ENCODE results near the gene NFATC2.

Gene NFATC2

DNA sequence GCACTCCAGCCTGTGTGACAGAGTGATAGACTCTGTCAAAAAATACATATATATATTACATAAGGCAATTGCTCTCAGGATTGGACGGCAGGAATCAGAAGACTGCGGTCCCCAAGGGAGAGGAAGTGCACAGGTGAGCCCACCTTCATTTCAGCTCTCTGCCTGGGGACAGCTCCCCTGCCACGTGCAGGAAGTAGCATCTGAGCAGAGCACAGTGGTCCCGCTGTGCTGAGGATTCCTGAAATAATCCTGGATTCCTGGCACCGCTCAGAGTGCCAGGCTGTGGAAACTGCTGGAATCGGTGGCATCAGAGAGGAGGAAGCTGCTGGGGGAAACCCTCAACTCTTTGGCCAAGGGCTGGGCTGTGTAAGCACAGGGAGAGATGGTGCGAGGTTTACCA, 27.7 kb downstream of the NFATC2 start:
- no peak for DNase-seq (ENCODE audit: low read depth in 3 of 3)

DNA sequence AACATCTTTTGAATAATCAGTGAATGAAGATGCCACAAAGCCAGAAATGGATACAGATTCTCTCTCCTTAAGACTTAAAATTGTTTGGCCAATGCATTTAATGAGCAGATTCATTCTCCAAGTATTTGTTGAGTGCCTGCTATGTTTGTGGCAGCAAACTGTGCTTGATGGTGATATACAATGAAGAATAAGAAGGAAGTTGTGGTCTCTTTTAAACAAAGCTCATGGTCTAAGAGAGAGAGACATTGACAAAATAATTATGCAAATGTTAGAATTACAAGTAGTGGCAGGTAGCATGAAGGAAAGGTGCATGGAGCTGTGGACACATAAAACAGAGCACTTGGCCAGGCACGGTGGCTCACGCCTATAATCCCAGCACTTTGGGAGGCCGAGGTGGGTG, 28.3 kb downstream of the NFATC2 start:
- no peak for DNase-seq (ENCODE audit: low read depth in 3 of 3)

DNA sequence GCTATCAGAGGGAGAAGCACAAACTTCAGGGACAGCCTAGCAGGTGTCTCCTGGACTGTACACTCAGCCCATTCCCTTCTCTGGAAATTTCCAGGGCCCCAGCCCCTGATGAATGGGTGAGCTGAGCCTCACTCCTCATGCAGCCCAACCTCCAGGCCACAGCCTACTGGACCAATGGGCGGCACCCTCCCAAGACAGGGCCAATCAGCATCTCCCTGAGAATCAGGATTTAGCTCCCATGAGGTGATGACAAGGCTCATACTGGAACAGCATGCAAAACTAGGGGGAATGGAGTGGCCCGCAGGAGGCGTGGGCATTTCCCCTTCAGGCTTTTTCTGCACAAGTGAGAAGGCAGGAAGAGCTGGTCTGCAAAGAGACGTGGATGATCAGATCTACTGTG, 29.0 kb downstream of the NFATC2 start:
- no peak for DNase-seq (ENCODE audit: low read depth in 3 of 3)

DNA sequence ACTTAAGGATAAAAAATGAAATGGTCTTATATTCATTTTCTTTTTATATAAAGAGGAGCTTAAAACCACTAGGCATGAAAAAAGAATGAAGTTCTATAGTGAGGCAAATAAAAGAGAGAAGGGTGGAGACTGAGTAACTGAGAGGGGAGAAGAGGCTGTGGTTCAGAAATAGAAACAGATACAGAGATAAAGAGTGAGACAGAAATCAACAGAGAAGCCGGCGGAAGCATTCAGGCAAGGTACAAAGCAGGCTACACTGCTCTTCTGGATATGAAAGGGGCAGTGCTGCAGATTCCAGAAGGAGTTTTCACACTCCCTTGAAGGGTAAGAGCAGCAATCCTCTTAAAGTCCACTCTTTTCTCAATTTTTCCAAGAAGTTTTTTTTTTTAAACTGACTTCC, 29.9 kb downstream of the NFATC2 start:
- no peak for DNase-seq (ENCODE audit: low read depth in 3 of 3)

DNA sequence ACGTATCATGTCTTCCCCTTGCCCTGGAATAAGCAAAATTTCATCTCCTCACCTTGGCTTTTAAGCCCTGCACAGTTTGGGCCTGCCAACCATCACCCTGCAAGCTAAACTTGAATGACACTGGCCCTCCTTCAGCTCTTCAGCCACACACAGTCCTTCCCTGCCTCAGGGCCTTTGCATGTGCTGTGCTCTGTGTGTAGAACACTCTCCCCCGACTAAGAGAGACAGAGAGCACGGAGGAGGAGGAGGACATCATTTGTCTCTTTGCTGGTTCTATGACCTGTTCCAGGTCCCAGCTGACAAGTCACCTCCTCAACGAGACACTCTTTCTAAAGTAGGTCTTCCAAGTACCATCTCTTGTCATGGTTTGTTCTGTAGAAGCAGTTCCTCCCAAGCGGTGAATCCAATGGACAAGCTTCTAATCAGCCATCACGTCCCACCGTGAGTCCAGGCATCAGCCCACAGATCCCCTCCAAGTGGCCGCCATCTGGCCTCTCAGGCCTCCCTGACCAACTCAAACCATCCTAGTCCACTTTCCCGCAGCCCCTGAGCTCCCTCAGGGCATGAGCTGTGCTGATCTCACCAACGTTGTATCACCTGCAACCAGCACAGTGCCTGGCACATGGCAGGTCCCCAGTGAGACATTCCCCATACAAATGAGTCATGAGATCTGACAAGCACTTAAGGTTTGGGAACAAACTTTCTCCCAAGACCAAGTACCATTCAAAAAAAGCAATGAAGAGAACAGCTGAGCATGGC, 30.5 kb downstream of the NFATC2 start:
- DNase-seq (ENCODE audit: low read depth in 3 of 3) = no peak

DNA sequence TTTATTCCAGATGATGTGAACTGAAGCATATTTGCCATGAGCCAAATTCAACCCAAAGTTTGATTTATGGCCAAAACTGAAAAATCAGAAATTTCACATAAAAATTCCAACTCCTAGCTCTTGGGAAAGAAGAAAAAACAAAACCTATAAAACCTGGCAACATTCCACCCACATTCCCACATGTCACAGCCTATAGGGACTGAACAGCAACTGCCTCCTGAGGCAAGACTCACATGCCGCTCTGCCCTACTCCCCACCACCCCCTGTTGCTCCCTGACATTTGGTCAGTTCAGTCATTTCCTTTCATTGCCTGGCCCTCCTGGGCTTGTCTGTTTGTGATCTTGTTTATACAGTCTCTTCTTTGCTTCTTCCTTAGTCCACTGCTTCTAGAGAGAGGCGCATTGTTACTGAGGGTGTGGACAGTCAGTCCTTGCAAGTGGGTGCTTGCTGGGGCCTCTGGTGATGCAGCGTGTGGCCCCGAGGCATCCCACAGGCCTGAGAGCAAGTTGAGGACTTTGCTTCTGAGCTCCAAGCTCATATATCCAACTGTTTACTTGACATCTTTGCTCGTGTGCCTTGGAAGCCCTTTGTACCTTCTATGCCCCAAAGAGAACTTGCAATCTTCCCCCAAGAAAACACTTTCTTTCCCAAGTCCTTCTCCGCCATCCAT, 31.4 kb downstream of the NFATC2 start:
- no peak for DNase-seq (ENCODE audit: low read depth in 3 of 3)

DNA sequence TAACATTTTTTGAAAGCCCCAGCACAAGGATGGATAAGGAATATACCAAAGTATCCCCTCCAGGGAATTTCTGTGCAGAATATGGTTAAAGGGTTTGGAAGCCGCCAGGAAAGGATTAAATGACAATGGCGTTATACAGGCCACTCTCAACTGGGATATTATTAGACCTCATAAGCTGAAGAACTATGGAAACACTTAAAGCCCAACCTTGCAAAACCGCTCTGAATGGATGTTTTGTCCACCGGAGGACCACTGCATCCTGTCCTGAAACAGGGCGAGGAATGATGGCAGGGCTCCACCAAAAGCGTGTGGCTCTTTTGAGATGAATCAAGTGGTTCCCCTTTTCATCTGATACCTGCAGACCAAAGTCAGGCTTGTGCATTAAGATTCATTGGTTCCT, 32.4 kb downstream of the NFATC2 start:
- no peak for DNase-seq (ENCODE audit: low read depth in 3 of 3)

DNA sequence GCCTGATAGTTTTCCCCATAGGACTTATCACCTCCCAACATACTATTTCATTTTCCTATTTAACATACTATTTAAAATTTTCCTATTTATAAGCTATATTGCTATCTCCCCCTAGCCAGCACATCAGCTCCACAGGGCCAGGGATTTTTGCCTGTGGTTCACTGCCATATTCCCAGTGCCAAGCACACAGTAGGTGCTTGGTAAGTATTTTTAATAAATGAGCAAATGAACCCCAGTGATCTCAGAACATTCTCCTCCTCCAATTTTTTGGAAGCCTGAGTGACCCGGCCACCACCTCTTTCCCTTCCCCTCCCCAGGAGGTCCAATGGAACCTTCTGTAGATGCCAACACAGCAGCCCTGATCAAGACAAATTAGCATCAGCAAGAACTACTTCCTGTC, 33.3 kb downstream of the NFATC2 start:
- DNase-seq (ENCODE audit: low read depth in 3 of 3) = no peak

DNA sequence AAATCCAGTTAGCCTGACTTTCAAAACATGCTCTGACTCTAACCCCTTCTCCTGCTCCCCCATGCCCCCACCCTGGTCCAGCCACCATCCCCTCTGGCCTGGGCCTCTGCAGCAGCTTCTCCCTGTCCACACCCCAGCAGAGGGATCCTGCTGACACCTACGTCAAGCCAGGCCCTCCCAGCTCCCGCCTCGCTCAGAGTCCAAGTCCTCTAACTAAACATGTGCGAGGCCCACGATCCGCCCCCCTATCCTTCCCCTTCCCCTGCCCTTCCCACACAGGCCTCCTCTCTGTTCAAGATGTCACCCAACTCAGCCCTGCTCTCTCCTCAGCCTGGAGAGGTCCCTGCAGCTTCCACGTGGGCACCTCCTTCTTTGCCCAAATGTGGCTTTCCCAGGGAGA, 33.7 kb downstream of the NFATC2 start:
- DNase-seq (ENCODE audit: low read depth in 3 of 3) = no peak

DNA sequence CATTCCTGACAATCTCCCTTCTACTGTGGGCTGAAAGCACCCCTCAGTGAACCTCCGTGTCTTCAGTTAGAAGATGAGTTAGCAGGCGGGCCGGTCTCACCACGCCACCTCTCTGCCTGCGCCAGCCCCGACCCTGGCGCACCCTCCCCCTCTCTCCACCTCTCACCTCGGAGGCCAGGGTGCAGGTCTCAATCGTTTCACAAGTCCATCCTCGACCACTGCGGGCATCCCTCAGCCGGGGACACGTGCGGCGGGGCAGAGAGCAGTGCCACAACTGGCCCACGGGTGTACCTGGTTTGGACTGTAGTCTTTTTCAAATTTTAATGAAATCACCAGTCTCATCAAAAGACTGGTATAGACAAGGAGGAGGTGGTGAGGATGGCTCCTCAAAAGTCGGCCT, 34.4 kb downstream of the NFATC2 start:
- no peak for DNase-seq (ENCODE audit: low read depth in 3 of 3)

DNA sequence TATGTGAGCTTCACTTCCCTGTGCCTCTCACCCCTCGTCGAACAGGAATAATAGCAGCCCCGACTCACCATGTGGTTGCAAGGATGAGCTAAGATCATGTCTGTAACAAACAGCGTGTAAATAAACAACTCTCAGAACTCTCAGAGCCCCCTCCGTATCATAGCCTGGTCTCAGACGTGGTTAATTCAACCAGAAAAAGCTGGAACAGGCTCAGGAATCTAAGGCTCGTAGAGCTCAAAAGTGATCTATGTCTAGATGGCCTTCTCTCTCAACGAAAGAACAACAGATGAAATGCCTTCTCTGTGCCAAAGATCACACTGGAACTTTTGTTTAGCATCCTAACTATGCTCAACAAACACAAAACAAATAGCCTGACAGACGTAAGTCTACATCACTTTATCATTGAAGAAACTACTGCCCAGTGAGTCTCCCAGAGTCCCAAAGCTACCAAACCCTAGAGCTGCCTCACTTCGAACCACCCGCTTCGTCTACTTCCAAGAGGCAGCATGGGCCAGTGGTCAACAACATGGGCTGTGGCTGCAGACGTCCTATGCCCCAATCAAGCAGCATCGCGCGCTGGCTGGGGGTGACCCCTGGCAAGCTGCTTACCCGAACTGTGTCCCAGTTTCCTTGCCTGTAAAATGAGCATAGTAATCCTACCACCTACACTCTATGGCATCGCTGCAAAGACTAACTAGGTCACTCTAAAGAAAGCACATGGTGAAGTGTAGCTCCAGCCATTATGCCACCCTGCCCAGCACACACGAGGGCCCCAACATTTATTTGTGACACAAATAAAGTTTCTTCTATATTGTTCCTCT, 35.1 kb downstream of the NFATC2 start:
- no peak for DNase-seq (ENCODE audit: low read depth in 3 of 3)

DNA sequence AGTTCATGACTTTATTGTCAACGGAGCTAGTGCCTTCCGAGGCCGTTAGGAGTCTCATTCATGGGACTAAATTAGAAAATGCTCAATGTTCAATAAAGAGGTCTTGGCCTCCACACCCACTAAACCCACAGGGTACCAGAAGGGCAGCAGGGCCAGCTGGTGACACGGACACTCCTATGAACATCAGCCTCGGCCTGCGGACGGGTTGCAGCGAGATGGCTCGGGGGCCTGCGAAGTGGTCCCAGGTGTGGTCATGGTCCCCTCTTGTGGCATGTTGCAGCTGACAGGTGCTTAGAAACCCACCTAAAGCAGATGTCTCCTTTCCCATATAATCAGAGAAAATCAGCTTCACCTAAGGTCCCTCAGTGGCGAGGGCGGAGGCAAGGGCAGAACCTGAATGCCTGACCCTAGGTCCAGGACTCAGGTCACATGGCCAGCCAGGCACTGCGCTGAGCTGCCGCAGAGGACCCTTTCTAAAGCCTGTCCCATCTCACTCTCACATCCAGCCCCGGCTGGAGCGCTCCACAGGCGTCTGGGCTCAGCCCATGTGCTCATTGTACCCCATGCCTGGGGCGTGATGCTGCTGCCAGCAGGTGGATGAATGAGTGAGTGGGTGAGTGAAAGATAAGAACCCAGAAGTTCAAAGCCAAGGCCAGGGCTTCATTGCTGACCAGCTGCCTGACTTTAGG, 35.8 kb downstream of the NFATC2 start:
- no peak for DNase-seq (ENCODE audit: low read depth in 3 of 3)

DNA sequence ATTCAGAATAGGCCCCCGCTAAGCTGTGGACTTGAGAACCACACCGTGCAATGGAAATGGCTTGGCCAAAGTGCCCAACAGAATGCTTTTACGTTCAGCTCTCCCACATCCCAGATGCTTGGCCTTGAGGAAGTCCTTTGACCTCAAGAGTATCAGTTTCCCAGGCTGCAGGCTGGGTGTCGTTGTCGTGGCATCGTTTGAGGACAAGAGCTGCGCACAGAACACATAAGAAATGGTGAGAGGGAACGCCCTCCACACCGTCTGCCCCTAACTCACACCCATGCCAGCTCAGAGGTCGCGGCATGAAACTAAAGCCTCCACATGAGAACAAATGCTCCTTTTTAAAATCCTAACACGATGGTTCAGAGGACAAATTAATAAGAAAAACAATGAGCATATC, 37.0 kb downstream of the NFATC2 start:
- DNase-seq (ENCODE audit: low read depth in 3 of 3) = no peak

DNA sequence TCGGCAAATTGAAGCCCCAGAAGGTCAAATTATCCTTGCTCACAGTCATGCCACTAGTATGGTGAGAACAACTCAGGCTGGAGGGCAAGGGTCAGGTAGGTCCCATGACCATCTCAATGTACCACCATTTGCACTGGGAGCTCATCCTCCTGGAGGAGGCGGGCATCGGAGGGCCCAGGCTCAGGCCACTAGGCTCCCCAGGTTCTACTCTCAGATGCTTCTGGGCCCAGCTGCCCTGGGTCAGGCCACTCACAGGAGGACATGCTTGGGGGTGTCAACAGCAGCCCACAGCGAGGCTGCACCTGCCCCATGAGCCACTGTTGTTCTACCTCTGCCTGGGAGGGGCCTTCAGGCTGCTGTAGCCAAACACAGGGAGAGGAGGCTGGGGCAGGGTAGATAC, 39.1 kb downstream of the NFATC2 start:
- DNase-seq (ENCODE audit: low read depth in 3 of 3) = no peak

DNA sequence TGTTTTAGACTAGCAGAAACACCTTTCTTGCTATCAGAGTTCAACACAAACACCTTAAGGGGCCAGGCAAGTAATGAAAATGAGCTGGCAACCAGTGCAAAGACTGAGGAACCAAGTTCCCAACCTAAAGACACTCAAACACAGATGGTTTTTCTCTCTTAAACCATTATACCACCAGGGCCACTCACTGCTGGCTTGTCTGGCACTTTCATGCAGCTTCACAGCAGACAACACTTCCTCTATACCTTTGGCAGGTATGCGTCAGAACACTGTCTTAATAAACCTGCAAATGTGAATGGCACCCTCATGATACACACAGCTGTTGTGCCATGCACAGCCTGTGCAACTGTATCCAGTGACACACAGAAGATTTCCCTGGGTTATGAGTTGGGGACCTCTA, 41.6 kb downstream of the NFATC2 start:
- DNase-seq (ENCODE audit: low read depth in 3 of 3) = no peak

DNA sequence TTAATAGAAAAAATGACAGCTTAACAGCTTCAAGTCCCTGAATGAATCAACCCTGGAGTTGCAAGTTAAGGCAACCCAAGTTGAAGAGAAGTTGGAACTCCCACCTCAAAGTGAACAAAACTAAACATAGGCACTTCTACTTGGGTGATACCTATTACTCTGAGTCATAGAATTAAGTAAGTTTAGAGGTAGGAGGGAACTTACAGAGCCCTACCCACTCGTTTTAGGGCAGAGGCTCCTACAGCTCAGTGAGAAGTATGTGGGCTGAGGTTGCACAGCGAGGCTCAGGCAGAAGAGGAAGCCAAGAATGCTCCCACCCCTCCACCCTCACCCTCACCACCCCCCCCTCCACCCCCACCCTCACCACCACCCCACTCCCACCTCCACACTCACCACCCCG, 42.2 kb downstream of the NFATC2 start:
- DNase-seq (ENCODE audit: low read depth in 3 of 3) = peak in 1 of 3 experiments; percentile 41

DNA sequence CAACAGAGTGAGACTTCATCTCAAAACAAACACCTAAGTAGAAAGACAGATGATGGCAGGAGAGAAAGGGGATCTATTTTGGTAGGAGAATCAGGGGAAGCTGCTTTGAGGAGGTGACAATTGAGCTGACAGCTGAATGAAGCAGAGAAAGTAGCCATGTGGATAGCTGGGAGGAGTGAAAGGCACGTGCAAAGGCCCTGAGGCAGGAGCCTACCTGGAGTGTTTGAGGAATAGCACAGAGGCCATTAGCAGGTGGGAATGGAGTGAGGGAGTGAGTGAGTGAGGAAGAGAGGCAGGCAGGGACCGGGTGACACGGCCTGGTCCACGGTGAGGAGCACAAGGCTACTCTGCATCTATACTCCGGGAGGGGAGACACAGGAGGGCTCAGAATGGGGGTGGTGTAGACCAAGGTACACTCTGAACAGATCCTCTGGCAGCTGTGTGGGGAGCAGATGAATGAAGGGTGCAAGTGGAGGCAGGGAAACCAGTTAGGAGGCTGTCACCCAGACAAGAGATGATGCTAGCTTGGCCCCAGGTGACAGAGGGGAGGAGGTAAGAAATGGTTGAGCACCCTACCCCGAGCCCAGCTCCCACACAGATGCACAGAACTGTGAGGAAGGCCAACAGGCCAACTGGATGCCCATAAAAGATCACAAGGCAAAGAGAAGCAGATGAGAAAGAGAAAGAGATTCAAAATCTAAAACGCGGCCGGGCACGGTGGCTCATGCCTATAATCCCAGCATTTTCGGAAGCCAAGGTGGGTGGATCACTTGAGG, 43.6 kb downstream of the NFATC2 start:
- no peak for DNase-seq (ENCODE audit: low read depth in 3 of 3)

DNA sequence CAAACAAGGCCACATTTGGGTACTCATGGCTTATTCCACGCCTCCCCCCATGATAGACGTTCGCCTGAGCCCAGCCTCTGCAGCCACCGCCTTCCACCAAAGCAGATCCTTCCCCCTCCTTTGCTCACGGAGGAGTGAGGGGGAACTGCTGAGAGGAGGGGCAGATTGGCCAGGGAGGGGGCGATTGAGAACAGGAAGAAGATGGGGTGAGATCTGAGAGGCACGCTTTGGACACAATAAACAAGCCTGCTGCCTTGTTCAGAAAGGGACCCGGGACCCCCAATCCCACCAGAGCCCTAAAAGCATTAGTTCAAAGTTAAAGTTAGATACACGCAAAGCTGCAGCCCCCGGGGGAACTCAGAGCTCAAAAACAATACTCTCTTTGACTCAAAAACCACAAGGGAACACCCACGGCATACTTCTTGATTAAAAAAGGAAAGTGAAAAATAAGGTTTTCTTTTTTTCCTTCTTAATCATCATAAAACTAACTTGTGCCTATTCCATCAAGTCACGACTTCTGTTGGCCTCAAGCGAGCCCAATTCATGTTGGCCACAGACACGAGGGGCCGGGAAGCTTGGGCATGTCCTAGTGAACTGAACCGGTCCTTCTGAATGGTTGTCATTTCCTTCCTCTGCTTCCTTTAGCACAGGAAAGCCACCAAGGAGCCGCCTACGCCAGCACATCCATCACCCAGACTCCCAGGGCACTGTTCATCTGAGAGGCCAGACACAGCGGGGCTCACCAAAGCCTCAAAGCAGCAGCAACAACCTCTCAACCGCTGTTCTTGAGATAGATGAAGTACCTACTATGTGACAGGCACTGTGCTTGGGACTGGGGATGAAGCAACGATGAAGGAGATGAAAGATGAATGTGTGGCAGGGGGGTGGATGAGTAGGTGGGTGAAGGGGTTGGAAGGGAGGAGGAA, 44.7 kb downstream of the NFATC2 start:
- peak in 1 of 3 experiments; percentile 60 for DNase-seq (ENCODE audit: low read depth in 3 of 3)

DNA sequence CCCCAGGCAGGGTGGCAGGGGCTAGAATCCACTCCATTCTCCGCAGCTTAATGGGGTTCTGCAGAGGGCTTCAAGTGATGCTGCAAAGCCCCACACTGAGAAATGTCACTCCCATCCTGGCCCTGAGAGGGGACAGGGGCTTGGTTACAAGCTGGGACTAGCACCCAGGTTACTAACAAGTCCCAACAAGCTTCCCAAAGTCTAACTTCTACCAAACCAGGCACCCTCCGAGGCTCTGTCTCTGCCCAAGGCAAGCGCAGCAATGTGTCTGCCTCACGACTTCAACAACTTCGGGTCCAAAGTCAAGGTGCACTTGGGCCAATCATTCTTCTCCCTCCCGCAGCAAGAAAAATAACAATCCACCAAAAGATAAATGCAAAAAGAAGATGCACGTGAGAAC, 45.6 kb downstream of the NFATC2 start:
- no peak for DNase-seq (ENCODE audit: low read depth in 3 of 3)

DNA sequence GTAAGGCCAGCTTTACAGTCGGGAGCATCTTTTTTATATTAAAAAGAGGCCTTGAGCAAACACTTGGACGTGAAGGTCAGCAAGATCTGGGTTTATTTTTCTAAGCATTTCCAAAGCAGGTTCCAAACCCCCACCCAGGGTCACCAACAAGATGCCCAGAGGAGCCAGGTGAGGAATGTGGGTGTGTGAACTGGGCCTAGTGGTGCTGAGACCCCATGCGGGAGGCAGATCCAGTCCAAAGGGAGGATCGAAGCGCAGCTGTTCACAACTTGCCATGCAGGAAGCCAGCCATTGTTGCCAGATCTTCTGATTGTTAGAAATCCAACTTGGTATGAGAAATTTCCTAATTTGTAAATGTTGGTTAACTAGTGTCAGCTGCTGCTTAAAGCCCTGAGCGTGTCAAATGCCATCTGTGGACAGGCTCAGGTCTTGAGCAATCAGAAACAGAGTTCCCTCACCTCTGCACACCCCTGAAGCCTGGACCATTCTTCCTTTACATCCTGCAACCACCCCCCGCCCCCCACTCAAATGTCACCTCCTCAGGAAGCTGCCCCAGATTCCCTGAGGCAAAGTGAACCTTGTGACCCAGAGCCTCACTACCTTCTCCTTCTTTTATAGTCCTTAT, 46.5 kb downstream of the NFATC2 start:
- DNase-seq (ENCODE audit: low read depth in 3 of 3) = no peak
